H1 (cell line): ENCODE results near the gene FHOD1. TPM values are rescaled to one million over a fixed set of nuclear protein-coding genes. Genes with fewer than 3 reads are reported as not detected.
A peak's percentile ranks its signal among the peaks of the same experiment; 100 is the strongest.

Source experiments
- CTCF ChIA-PET: fragments of 300-600 bp; sonication (Branson Sonifier 250); formaldehyde crosslinking; loops from one replicate; lab custom pipeline; 2021; ENCODE audit not compliant: partially characterized antibody; lab: Charles Lee
- POLR2A ChIA-PET: fragments of 300-600 bp; sonication (Branson Sonifier 250); formaldehyde crosslinking; loops from one replicate; lab custom pipeline; 2021; ENCODE audit warnings: inconsistent platforms; ENCODE audit not compliant: partially characterized antibody; lab: Charles Lee
- DNase-seq, 2 experiments: peaks; one replicate each; pipeline versions ENCODE4 v3.0.0 to v3.0.0-alpha.2; 2010 to 2022; ENCODE audit warnings: low spot score in 2 of 2, low read depth in 1 of 2, mixed read lengths in 1 of 2
- FAIRE-seq: peaks from 2 replicates; lab custom pipeline; 2011; peaks lifted over from hg19 to GRCh38; lab: Jason Lieb, UNC
- H2AFZ ChIP-seq: 2 replicates; pipeline ENCODE4 v1.8.1; 2012; ENCODE audit warnings: low read length, inconsistent platforms
- H2AK5ac ChIP-seq: 2 replicates; pipeline ENCODE4 v1.6.1; 2013; ENCODE audit warnings: low read depth, low read length
- H2BK120ac ChIP-seq: replicated peaks from 2 replicates; pipeline ENCODE3; 2013; ENCODE audit warnings: low read depth, low read length, inconsistent platforms
- H2BK12ac ChIP-seq: 2 replicates; pipeline ENCODE4 v1.6.1; 2013; ENCODE audit warnings: low read depth, low read length
- H2BK15ac ChIP-seq: 2 replicates; pipeline ENCODE4 v1.6.1; 2013; ENCODE audit warnings: low read length
- H2BK20ac ChIP-seq: 2 replicates; pipeline ENCODE4 v1.6.1; 2013; ENCODE audit warnings: low read length
- H2BK5ac ChIP-seq: 2 replicates; pipeline ENCODE4 v1.6.1; 2013; ENCODE audit warnings: low read depth, low read length
- H3K14ac ChIP-seq: 2 replicates; pipeline ENCODE4 v1.6.1; 2013; ENCODE audit warnings: inconsistent platforms; ENCODE audit not compliant: insufficient read length
- H3K18ac ChIP-seq: 2 replicates; pipeline ENCODE4 v1.6.1; 2013; ENCODE audit warnings: low read length; ENCODE audit errors: extremely low read depth
- H3K23ac ChIP-seq: 2 replicates; pipeline ENCODE4 v1.6.1; 2013; ENCODE audit warnings: inconsistent platforms; ENCODE audit not compliant: insufficient read length
- H3K23me2 ChIP-seq: 2 replicates; pipeline ENCODE4 v1.6.1; 2013; ENCODE audit warnings: low read depth, low read length
- H3K27ac ChIP-seq: 2 replicates; pipeline ENCODE4 v1.6.1; 2011; ENCODE audit warnings: low read depth, low read length, inconsistent platforms
- H3K27me3 ChIP-seq, 4 experiments: replicated peaks in 1 of 4; 1 replicate in 1 of 4; 2 replicates in 3 of 4; pipeline versions ENCODE4 v1.6.1 to v1.8.1; 2011 to 2013; ENCODE audit warnings: low read length in 3 of 4, mild to moderate bottlenecking in 3 of 4, inconsistent platforms in 2 of 4, mixed read lengths in 2 of 4, moderate library complexity in 1 of 4; ENCODE audit not compliant: control insufficient read depth in 3 of 4, insufficient read depth in 3 of 4; ENCODE audit errors: extremely low read depth in 1 of 4
- H3K36me3 ChIP-seq, 4 experiments: 2 replicates each; pipeline versions ENCODE4 v1.6.1 to v1.8.1; 2011 to 2013; ENCODE audit warnings: mild to moderate bottlenecking in 4 of 4, low read length in 3 of 4, moderate library complexity in 2 of 4, control low read depth in 1 of 4, inconsistent platforms in 1 of 4; ENCODE audit not compliant: insufficient read depth in 4 of 4, control insufficient read depth in 2 of 4
- H3K4ac ChIP-seq: replicated peaks from 2 replicates; pipeline ENCODE3; 2013; ENCODE audit warnings: low read length, low read depth, mixed read lengths, inconsistent platforms; ENCODE audit not compliant: insufficient read length
- H3K4me1 ChIP-seq, 4 experiments: replicated peaks in 1 of 4; 1 replicate in 1 of 4; 2 replicates in 3 of 4; pipeline versions ENCODE4 v1.6.1 to v1.8.1; 2011 to 2013; ENCODE audit warnings: low read length in 3 of 4, inconsistent platforms in 2 of 4, mixed read lengths in 1 of 4; ENCODE audit not compliant: insufficient read depth in 4 of 4, control insufficient read depth in 3 of 4
- H3K4me2 ChIP-seq, 2 experiments: 2 replicates each; pipeline versions ENCODE4 v1.6.1 to v1.8.1; 2011 to 2013; ENCODE audit warnings: low read depth in 2 of 2, low read length in 2 of 2, control low read depth in 1 of 2, inconsistent platforms in 1 of 2, mild to moderate bottlenecking in 1 of 2; ENCODE audit not compliant: insufficient read depth in 1 of 2
- H3K4me3 ChIP-seq, 4 experiments: fragments of 200-600, 300-600 bp in 1 of 4; sonication (generic), shearing (Covaris generic), sonication (Bioruptor Twin) in 1 of 4; 2 replicates each; pipeline versions ENCODE4 v1.5.1 to v1.8.1; 2011 to 2016; ENCODE audit warnings: low read length in 4 of 4, low read depth in 3 of 4, control low read depth in 2 of 4, inconsistent platforms in 2 of 4, mild to moderate bottlenecking in 2 of 4, mixed read lengths in 1 of 4, moderate library complexity in 1 of 4; ENCODE audit not compliant: insufficient read depth in 2 of 4; ENCODE audit errors: extremely low read depth in 1 of 4
- H3K56ac ChIP-seq: replicated peaks from 2 replicates; pipeline ENCODE3; 2013; ENCODE audit warnings: low read depth, mild to moderate bottlenecking, mixed read lengths, low read length, inconsistent platforms; ENCODE audit not compliant: insufficient read length
- H3K79me1 ChIP-seq: 2 replicates; pipeline ENCODE4 v1.6.1; 2013; ENCODE audit warnings: low read depth, low read length, control low read depth
- H3K79me2 ChIP-seq, 2 experiments: 2 replicates each; pipeline versions ENCODE4 v1.6.1 to v1.8.1; 2012 to 2013; ENCODE audit warnings: low read length in 2 of 2, mild to moderate bottlenecking in 2 of 2, inconsistent platforms in 1 of 2; ENCODE audit not compliant: insufficient read depth in 2 of 2, control insufficient read depth in 1 of 2
- H3K9ac ChIP-seq, 4 experiments: replicated peaks in 1 of 4; 1 replicate in 1 of 4; 2 replicates in 3 of 4; pipeline versions ENCODE4 v1.6.1 to v1.8.1; 2011 to 2013; ENCODE audit warnings: low read depth in 3 of 4, low read length in 3 of 4, control low read depth in 2 of 4, mild to moderate bottlenecking in 2 of 4, moderate library complexity in 2 of 4, inconsistent platforms in 1 of 4; ENCODE audit errors: extremely low read depth in 1 of 4
- H3K9me3 ChIP-seq, 2 experiments: 2 replicates each; pipeline versions ENCODE4 v1.6.1 to v1.8.1; 2012 to 2013; ENCODE audit warnings: mild to moderate bottlenecking in 2 of 2, moderate library complexity in 2 of 2, control low read depth in 1 of 2, inconsistent platforms in 1 of 2, low read depth in 1 of 2, low read length in 1 of 2, mixed read lengths in 1 of 2; ENCODE audit not compliant: insufficient read depth in 2 of 2
- H4K20me1 ChIP-seq, 2 experiments: replicated peaks in 1 of 2; 2 replicates each; pipeline versions ENCODE3 to v1.8.1; 2011 to 2013; ENCODE audit warnings: inconsistent platforms in 2 of 2, low read length in 2 of 2, mild to moderate bottlenecking in 1 of 2; ENCODE audit not compliant: insufficient read depth in 2 of 2, control insufficient read depth in 1 of 2
- H4K5ac ChIP-seq: 2 replicates; pipeline ENCODE4 v1.6.1; 2013; ENCODE audit warnings: low read length, low read depth, mixed read lengths, inconsistent platforms; ENCODE audit not compliant: insufficient read length
- H4K8ac ChIP-seq: 2 replicates; pipeline ENCODE4 v1.8.0; 2013; ENCODE audit warnings: mild to moderate bottlenecking, moderate library complexity, low read length, inconsistent platforms; ENCODE audit not compliant: insufficient read depth; ENCODE audit errors: extremely low read depth
- H4K91ac ChIP-seq: replicated peaks from 2 replicates; pipeline ENCODE3; 2013; ENCODE audit warnings: low read length, mixed read lengths, inconsistent platforms; ENCODE audit not compliant: insufficient read length
- CEBPB ChIP-seq: IDR thresholded peaks from 2 replicates; pipeline ENCODE4 v1.6.1; 2012; ENCODE audit warnings: low read depth, low read length
- GTF2F1 ChIP-seq: IDR thresholded peaks from 2 replicates; pipeline ENCODE4 v1.6.1; 2012; ENCODE audit warnings: low read depth, low read length, improper control_type of control experiment, borderline replicate concordance
- KDM5A ChIP-seq: fragments of 200-600 bp; IDR thresholded peaks from 2 replicates; pipeline ENCODE4 v1.7.1; 2012; ENCODE audit warnings: mild to moderate bottlenecking, low read length, inconsistent platforms, mixed read lengths
- POU5F1 ChIP-seq: IDR thresholded peaks from 2 replicates; pipeline ENCODE4 v1.6.1; 2011; ENCODE audit warnings: low read depth, mild to moderate bottlenecking, low read length, moderate library complexity
- SIN3A ChIP-seq, 2 experiments: IDR thresholded peaks in 1 of 2; conservative IDR thresholded peaks in 1 of 2; 2 replicates each; pipeline ENCODE4 v1.6.1; 2011 to 2012; ENCODE audit warnings: low read length in 2 of 2, improper control_type of control experiment in 1 of 2, low read depth in 1 of 2, mild to moderate bottlenecking in 1 of 2
- SP4 ChIP-seq: IDR thresholded peaks from 2 replicates; pipeline ENCODE4 v1.6.1; 2012; ENCODE audit warnings: low read length, inconsistent platforms
- TAF1 ChIP-seq: IDR thresholded peaks from 2 replicates; pipeline ENCODE4 v1.6.1; 2011; ENCODE audit warnings: mild to moderate bottlenecking, low read depth, low read length
- YY1 ChIP-seq: IDR thresholded peaks from 2 replicates; pipeline ENCODE4 v1.6.1; 2011; ENCODE audit warnings: low read depth, mild to moderate bottlenecking, low read length
- WGBS, 2 experiments: shearing (Covaris generic) in 1 of 2; methylation state at CpG; one replicate each; pipeline versions ENCODE4 v1.1.6 to v1.1.7; 2013 to 2015; ENCODE audit warnings: low lambda C conversion rate in 2 of 2, mixed read lengths in 2 of 2, inconsistent platforms in 1 of 2, low coverage in 1 of 2, missing lambda C conversion rate in 1 of 2; ENCODE audit not compliant: insufficient replicate concordance in 2 of 2, insufficient coverage in 1 of 2, insufficient read length in 1 of 2; ENCODE audit errors: extremely low coverage in 1 of 2, missing lambda C conversion rate in 1 of 2; 5-methylcytosine and 5-hydroxymethylcytosine counted together
- polyA plus RNA-seq, 7 experiments: library from polyadenylated mRNA; depleted of rRNA in 3 of 7; stranded (reverse) in 5 of 7; unstranded in 2 of 7; fragments of >200 nt in 5 of 7; fragments of 200-250 nt in 2 of 7; gene quantifications; 1 replicate in 5 of 7; 2 replicates in 1 of 7; 4 replicates in 1 of 7; pipeline versions ENCODE4 v1.2.1 to v1.2.3, GENCODE V29; 2011 to 2013; ENCODE audit warnings: missing spikeins in 2 of 7, mixed read lengths in 2 of 7
- total RNA-seq: library from RNA; stranded (reverse); fragmentation: NEBNext Ultra II Directional; extraction: Animal tissue kit (Norgen Biotek cat#: 25700); gene quantifications from 2 replicates; pipeline ENCODE4 v1.2.1, GENCODE V29; 2021
- TF ChIP-seq, protein P1 (sequence below): IDR thresholded peaks from 2 replicates; pipeline ENCODE4 v1.6.1; 2011; ENCODE audit warnings: low read depth, mild to moderate bottlenecking, low read length; ENCODE audit not compliant: insufficient read depth

FHOD1 gene
- total and polyA plus RNA-seq, 2 of the 8 experiments (the other 6 are each of a cell fraction or from before 2014, with no cell fraction given), result 31.3 to 60.7 TPM

DNA sequence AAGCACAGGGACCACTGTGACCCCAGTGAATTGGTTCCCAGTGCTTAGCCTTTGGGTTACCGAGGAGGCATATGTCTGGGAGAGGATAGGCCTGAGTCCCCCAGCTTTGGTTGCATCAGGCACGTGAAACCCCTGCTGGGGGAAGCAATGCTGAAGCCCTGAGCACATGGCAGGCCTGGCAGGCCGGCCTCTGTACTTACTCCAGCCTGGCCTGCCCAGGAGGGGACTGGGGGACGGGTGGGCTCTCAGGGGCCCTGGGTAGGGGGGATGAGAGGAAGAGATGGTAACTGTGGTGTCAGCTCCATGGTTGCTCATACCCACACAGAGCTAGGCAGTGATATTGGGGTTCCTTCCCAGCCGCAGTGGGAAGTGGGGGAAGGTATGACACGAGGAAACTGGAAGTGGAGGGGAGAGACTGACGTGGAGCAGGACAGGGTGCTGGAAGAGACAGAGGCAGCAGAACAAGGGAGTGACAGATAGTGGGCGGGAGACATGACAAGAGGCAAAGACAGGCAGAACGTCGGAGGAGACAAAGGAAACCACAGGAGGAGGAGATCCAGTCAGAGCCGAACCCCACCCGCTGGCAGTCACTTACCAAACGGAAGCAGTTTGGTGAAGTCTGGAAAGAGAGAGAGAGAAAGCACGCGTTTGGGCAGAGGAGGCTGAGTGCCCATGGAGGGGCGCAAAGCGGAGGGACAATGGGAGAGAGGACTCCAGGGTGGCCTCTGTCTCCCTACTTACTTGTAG lies 11.3 kb downstream of the FHOD1 start:
- TF ChIP-seq, protein P1, sequence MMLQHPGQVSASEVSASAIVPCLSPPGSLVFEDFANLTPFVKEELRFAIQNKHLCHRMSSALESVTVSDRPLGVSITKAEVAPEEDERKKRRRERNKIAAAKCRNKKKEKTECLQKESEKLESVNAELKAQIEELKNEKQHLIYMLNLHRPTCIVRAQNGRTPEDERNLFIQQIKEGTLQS, result no peak
- TF ChIP-seq CEBPB (no peak), SIN3A (conservative IDR thresholded peaks at IDR 0.05 in 1 of 2, IDR thresholded peaks at IDR 0.05 in 1 of 2; ENCODE audit: low read depth in 1 of 2, low read length in 2 of 2) (no peak), SP4 (no peak), TAF1 (no peak), KDM5A (no peak), GTF2F1 (no peak), POU5F1 (no peak), YY1 (no peak)
- TF ChIP-seq, all 59 proteins: peak for 0
- peaks cover 0 to under 1% (median 0%) of the 10 kb centered on the region in 4 experiments; a peak in 3 of 7 replicates for H3K4me1 ChIP-seq
- H2BK12ac ChIP-seq, result peak overlapping the region; percentile 27; the same call in 1 of the 2 replicates
- no peak overlapping the region for H2BK20ac ChIP-seq
- H3K79me2 ChIP-seq, result no peaks in the 10 kb centered on the region
- peaks cover 0 to 14% of the 10 kb centered on the region in 2 experiments for H4K20me1 ChIP-seq
- no peak overlapping the region for H3K27ac ChIP-seq
- no peak overlapping the region for H2AFZ ChIP-seq
- no peak overlapping the region for H4K5ac ChIP-seq
- DNase-seq (no peak), FAIRE-seq (no peak)
- no peaks in the 10 kb centered on the region for H3K9me3 ChIP-seq
- ChIA-PET POLR2A (interaction anchor here (1.4 to 11.2 kb wide), 4 partner anchors 9 to 36 kb away, joined by 3 to 111 read pairs (median 10); partner anchors contain the start of genes FHOD1, SLC9A5 and TMEM208), CTCF (interaction anchor here (0.7 to 4.6 kb wide), 5 partner anchors 9 to 48 kb away, joined by 3 to 23 read pairs (median 4); partner anchors contain the start of genes ELMO3, FHOD1 and TMEM208)
- H2BK15ac ChIP-seq, result no peak overlapping the region
- H3K4me2 ChIP-seq, result no peak overlapping the region
- H4K91ac ChIP-seq, result no peak overlapping the region
- no peak overlapping the region; the same call in 1 of the 2 replicates for H4K8ac ChIP-seq
- no peak overlapping the region for H2BK5ac ChIP-seq
- no peak overlapping the region for H3K56ac ChIP-seq
- H3K14ac ChIP-seq, result no peak overlapping the region
- H3K79me1 ChIP-seq, result peaks cover 4% of the 10 kb centered on the region; the same call in 1 of the 2 replicates
- no peak overlapping the region for H3K18ac ChIP-seq
- H3K23me2 ChIP-seq, result no peaks in the 10 kb centered on the region
- peaks cover 11 to 28% (median 20%) of the 10 kb centered on the region in 4 experiments; a peak in 5 of 8 replicates for H3K36me3 ChIP-seq
- H2AK5ac ChIP-seq, result 0 out of 2 replicates have a peak overlapping the region, but pooled peaks have one; percentile 75
- H3K4ac ChIP-seq, result no peak overlapping the region
- 87% methylated on average over 14 of the region's 17 CpGs; no CpG with 5 or more reads in 1 of the 2 experiments for WGBS, 2 experiments
- no peak overlapping the region for H3K4me3 ChIP-seq
- no peak overlapping the region for H2BK120ac ChIP-seq
- H3K23ac ChIP-seq, result no peak overlapping the region
- H3K9ac ChIP-seq, result no peak overlapping the region
- no peaks in the 10 kb centered on the region for H3K27me3 ChIP-seq
